Effector CD4-positive, alpha-beta T cell (primary cell): ENCODE results near the gene NTRK3. TPM values are rescaled to one million over a fixed set of nuclear protein-coding genes. Genes with fewer than 3 reads are reported as not detected.

Experiments used
- DNase-seq: peaks from one replicate; pipeline ENCODE4 v3.0.0-alpha.2; 2020
- total RNA-seq: gene quantifications from one replicate; lab custom pipeline; 2026; lab: John Stamatoyannopoulos, UW

NTRK3 gene
- not detected for total RNA-seq

GRCh38 chr15:88256279-88257230 is at the start of gene NTRK3:
Gene NTRK3, minus strand, starts transcription at chr15:88256739. Its CDS starts 586 bp downstream, at chr15:88256153.
- no peak for DNase-seq

GRCh38 chr15:88303395-88303794 is 46.9 kb upstream of the NTRK3 start:
- DNase-seq, result no peak

- no peak for DNase-seq
These were observed 45.8 kb upstream of the NTRK3 start for GRCh38 chr15:88302373-88302772.

- no peak for DNase-seq
These were observed 44.8 kb upstream of the NTRK3 start for GRCh38 chr15:88301311-88301710.

GRCh38 chr15:88300861-88301260 is 44.3 kb upstream of the NTRK3 start:
- no peak for DNase-seq

GRCh38 chr15:88300089-88300488 is 43.5 kb upstream of the NTRK3 start:
- DNase-seq, result no peak

- DNase-seq, result no peak
These were observed 43.0 kb upstream of the NTRK3 start for GRCh38 chr15:88299497-88299896.

- DNase-seq, result no peak
These were observed 32.1 kb upstream of the NTRK3 start for GRCh38 chr15:88288661-88289060.

GRCh38 chr15:88288206-88288605 is 31.7 kb upstream of the NTRK3 start:
- no peak for DNase-seq

GRCh38 chr15:88284318-88284998 is 27.9 kb upstream of the NTRK3 start:
- DNase-seq, result no peak

- DNase-seq, result no peak
These were observed 26.1 kb upstream of the NTRK3 start for GRCh38 chr15:88282614-88283013.

- no peak for DNase-seq
These were observed 20.4 kb upstream of the NTRK3 start for GRCh38 chr15:88276821-88277410.

GRCh38 chr15:88275804-88276203 is 19.3 kb upstream of the NTRK3 start:
- no peak for DNase-seq

GRCh38 chr15:88274553-88275460 is 18.3 kb upstream of the NTRK3 start:
- DNase-seq, result peak; percentile 11

GRCh38 chr15:88272421-88272820 is 15.9 kb upstream of the NTRK3 start:
- no peak for DNase-seq

- DNase-seq, result no peak
These were observed 13.0 kb upstream of the NTRK3 start for GRCh38 chr15:88269356-88270062.

GRCh38 chr15:88267720-88268119 is 11.2 kb upstream of the NTRK3 start:
- DNase-seq, result no peak

- no peak for DNase-seq
These were observed 9.6 kb upstream of the NTRK3 start for GRCh38 chr15:88266170-88266569.

GRCh38 chr15:88264622-88265021 is 8.1 kb upstream of the NTRK3 start:
- no peak for DNase-seq

GRCh38 chr15:88262064-88262463 is 5.5 kb upstream of the NTRK3 start:
- DNase-seq, result no peak

- DNase-seq, result no peak
These were observed 1.6 kb upstream of the NTRK3 start for GRCh38 chr15:88258093-88258641.
